K562 (cell line): ENCODE data around the gene EPB41L1.

Experiments
- BMI1 ChIP-seq: fragments of 150-350 bp; IDR thresholded peaks from 2 replicates; pipeline ENCODE4 v1.6.1; 2014; ENCODE audit warnings: low read length
- HNRNPK ChIP-seq: fragments of 200-400 bp; formaldehyde crosslinking; IDR thresholded peaks from one replicate; pipeline ENCODE4 v1.6.1; 2018; ENCODE audit warnings: mild to moderate bottlenecking, low read depth, low read length; ENCODE audit not compliant: poor library complexity, severe bottlenecking
- KDM4B ChIP-seq, 2 experiments: fragments of 450-650 bp in 1 of 2; sonication (generic) in 1 of 2; IDR thresholded peaks; 2 replicates each; pipeline ENCODE4 v1.6.1; 2016 to 2017; ENCODE audit warnings: borderline replicate concordance in 2 of 2, antibody characterized with exemption in 1 of 2, low read depth in 1 of 2, mild to moderate bottlenecking in 1 of 2
- POLR2A ChIP-seq: fragments of 450-650 bp; conservative IDR thresholded peaks from 2 replicates; pipeline ENCODE4 v1.6.1; 2016
- ZNF274 ChIP-seq: IDR thresholded peaks from 2 replicates; pipeline ENCODE4 v1.6.1; 2011; ENCODE audit warnings: low read depth, mild to moderate bottlenecking, low read length, moderate library complexity, borderline replicate concordance
- TF ChIP-seq, protein P1 (sequence below): sonication (generic); formaldehyde crosslinking; IDR thresholded peaks from 2 replicates; pipeline ENCODE4 v1.8.0; 2022; ENCODE audit warnings: mild to moderate bottlenecking, low read depth, missing genetic modification reagents
- TF ChIP-seq, protein P2 (sequence below): sonication (generic); formaldehyde crosslinking; IDR thresholded peaks from 2 replicates; pipeline ENCODE4 v1.8.1; 2023; ENCODE audit warnings: mild to moderate bottlenecking, missing genetic modification reagents
- TF ChIP-seq, protein P3 (sequence below), 3 experiments: IDR thresholded peaks in 2 of 3; conservative IDR thresholded peaks in 1 of 3; 2 replicates each; pipeline ENCODE4 v1.5.1; 2011 to 2012; ENCODE audit warnings: low read length in 3 of 3, mild to moderate bottlenecking in 3 of 3, control low read depth in 2 of 3, improper control_type of control experiment in 1 of 3, inconsistent platforms in 1 of 3, low read depth in 1 of 3, mixed read lengths in 1 of 3, moderate library complexity in 1 of 3; ENCODE audit not compliant: insufficient read depth in 2 of 3

DNA sequence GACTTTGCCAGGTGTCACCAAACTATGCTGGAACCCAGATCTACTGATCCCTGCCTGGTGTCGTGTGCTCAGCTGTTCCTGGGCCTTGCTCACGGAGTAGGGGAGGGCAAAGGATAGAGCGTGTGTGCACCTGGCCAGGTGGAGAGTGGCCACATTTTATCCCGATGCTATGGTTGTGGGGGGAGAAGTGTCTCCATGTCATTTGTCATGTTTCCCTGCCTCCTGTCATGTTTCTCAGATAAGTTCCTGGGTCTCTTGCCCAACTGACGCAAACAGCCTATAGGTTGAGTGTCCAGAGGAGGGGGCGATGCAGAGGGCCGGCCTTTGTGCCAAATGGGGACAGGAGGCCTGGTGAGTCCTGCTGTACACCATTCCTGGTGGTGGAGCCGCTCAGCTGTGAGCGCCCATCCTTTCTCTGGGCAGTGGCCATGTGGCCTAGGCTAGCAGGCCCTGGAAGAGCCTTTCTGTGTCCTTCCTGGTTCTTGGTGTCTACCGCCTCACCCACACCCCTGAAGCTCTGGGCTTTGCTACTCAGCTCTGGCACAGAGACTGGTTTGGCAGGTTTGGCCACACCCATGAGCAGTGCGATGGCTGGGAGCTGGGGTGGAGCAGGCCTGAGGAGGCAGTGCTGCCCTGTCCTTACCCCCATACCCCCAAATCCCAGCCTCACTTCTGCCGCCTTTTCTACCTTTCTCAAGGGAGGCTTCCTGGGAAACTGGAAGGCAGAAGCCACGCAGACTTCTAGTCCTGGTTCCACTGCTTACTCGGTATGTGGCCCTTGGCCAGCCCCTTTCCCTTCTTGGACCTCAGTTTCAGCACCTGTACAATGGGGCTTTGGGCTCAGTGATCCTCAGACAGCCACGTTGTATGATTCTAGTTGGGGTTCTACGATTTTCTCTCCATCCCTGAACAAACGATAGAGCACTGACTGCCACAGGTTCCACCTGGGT lies 32.3 kb upstream of the EPB41L1 start:
- TF ChIP-seq POLR2A (no peak), HNRNPK (no peak), KDM4B (IDR thresholded peaks at IDR 0.05; ENCODE audit: borderline replicate concordance in 2 of 2, low read depth in 1 of 2) (no peak), BMI1 (no peak), ZNF274 (no peak)
- TF ChIP-seq, protein P1, sequence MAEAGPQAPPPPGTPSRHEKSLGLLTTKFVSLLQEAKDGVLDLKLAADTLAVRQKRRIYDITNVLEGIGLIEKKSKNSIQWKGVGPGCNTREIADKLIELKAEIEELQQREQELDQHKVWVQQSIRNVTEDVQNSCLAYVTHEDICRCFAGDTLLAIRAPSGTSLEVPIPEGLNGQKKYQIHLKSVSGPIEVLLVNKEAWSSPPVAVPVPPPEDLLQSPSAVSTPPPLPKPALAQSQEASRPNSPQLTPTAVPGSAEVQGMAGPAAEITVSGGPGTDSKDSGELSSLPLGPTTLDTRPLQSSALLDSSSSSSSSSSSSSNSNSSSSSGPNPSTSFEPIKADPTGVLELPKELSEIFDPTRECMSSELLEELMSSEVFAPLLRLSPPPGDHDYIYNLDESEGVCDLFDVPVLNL (CRISPR knock-in tag): no peak
- TF ChIP-seq, protein P2, sequence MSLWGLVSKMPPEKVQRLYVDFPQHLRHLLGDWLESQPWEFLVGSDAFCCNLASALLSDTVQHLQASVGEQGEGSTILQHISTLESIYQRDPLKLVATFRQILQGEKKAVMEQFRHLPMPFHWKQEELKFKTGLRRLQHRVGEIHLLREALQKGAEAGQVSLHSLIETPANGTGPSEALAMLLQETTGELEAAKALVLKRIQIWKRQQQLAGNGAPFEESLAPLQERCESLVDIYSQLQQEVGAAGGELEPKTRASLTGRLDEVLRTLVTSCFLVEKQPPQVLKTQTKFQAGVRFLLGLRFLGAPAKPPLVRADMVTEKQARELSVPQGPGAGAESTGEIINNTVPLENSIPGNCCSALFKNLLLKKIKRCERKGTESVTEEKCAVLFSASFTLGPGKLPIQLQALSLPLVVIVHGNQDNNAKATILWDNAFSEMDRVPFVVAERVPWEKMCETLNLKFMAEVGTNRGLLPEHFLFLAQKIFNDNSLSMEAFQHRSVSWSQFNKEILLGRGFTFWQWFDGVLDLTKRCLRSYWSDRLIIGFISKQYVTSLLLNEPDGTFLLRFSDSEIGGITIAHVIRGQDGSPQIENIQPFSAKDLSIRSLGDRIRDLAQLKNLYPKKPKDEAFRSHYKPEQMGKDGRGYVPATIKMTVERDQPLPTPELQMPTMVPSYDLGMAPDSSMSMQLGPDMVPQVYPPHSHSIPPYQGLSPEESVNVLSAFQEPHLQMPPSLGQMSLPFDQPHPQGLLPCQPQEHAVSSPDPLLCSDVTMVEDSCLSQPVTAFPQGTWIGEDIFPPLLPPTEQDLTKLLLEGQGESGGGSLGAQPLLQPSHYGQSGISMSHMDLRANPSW (CRISPR knock-in tag): no peak
- TF ChIP-seq, protein P3, sequence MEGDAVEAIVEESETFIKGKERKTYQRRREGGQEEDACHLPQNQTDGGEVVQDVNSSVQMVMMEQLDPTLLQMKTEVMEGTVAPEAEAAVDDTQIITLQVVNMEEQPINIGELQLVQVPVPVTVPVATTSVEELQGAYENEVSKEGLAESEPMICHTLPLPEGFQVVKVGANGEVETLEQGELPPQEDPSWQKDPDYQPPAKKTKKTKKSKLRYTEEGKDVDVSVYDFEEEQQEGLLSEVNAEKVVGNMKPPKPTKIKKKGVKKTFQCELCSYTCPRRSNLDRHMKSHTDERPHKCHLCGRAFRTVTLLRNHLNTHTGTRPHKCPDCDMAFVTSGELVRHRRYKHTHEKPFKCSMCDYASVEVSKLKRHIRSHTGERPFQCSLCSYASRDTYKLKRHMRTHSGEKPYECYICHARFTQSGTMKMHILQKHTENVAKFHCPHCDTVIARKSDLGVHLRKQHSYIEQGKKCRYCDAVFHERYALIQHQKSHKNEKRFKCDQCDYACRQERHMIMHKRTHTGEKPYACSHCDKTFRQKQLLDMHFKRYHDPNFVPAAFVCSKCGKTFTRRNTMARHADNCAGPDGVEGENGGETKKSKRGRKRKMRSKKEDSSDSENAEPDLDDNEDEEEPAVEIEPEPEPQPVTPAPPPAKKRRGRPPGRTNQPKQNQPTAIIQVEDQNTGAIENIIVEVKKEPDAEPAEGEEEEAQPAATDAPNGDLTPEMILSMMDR (IDR thresholded peaks at IDR 0.05 in 2 of 3, conservative IDR thresholded peaks at IDR 0.05 in 1 of 3; ENCODE audit: insufficient read depth in 2 of 3, low read depth in 1 of 3, low read length in 3 of 3): no peak
